OCI-LY1 (cell line): Measurements from ENCODE around the gene UBASH3B.

Source experiments
- EZH2 ChIP-seq: fragments of 200-600 bp; sonication (generic), shearing (Covaris generic); IDR thresholded peaks from 2 replicates; pipeline ENCODE4 v1.8.0; 2017; ENCODE audit warnings: borderline replicate concordance, mixed run types, mild to moderate bottlenecking, antibody characterized with exemption, low read length, moderate library complexity, mixed read lengths
- TF ChIP-seq, protein P1 (sequence below): fragments of 200-600 bp; sonication (generic), shearing (Covaris generic); IDR thresholded peaks from 2 replicates; pipeline ENCODE4 v1.5.1; 2017; ENCODE audit warnings: mild to moderate bottlenecking, antibody characterized with exemption, low read length, moderate library complexity, mixed read lengths

DNA sequence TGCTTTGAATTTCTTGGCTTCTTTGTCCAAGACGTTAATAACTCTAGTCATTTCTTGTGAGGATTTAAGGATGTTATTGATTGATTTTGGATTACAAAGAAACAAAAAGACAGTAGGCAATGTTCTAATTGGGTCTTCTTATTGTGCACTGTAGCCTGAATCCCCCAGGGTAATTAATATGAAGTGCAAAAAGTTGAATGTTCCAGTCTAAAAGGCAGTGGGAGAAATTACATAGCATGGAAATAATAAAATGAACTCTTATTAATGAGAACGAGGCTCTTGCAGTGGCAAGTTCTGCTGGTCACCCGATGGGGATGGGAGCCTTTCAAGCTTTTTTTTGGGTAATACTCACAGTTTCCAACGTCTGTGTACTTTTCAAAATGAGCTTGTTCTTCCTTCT is 45.6 kb downstream of the UBASH3B start:
- TF ChIP-seq, protein P1, sequence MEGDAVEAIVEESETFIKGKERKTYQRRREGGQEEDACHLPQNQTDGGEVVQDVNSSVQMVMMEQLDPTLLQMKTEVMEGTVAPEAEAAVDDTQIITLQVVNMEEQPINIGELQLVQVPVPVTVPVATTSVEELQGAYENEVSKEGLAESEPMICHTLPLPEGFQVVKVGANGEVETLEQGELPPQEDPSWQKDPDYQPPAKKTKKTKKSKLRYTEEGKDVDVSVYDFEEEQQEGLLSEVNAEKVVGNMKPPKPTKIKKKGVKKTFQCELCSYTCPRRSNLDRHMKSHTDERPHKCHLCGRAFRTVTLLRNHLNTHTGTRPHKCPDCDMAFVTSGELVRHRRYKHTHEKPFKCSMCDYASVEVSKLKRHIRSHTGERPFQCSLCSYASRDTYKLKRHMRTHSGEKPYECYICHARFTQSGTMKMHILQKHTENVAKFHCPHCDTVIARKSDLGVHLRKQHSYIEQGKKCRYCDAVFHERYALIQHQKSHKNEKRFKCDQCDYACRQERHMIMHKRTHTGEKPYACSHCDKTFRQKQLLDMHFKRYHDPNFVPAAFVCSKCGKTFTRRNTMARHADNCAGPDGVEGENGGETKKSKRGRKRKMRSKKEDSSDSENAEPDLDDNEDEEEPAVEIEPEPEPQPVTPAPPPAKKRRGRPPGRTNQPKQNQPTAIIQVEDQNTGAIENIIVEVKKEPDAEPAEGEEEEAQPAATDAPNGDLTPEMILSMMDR: no peak
- no peak for TF ChIP-seq EZH2
